HepG2 (cell line): ENCODE measurements around the gene PGM3. TPM values are rescaled to one million over a fixed set of nuclear protein-coding genes. Genes with fewer than 3 reads are reported as not detected.

Experiments
- ATAC-seq: fragments of 200-7000 bp; cut with Tn5 transposase; 3 replicates; pipeline ENCODE4 v1.9.1; 2020; ENCODE audit warnings: mild to moderate bottlenecking, moderate library complexity
- BruUV-seq: library from RNA; stranded (reverse); fragments of 400-500 nt; replicated peaks from 2 replicates; lab custom pipeline; 2021; lab: Mats Ljungman, UMichigan
- CTCF ChIA-PET: fragments of 300-600 bp; formaldehyde crosslinking; extraction: SDS; loops from one replicate; lab custom pipeline; 2021; ENCODE audit warnings: low total read pairs, inconsistent platforms, low intra/inter-chr PET ratio; lab: Yijun Ruan, JAX
- POLR2A ChIA-PET: fragments of 350-600 bp; sonication (Branson Sonifier 250); formaldehyde crosslinking; loops from one replicate; lab custom pipeline; 2020; ENCODE audit warnings: antibody characterized with exemption, inconsistent platforms; lab: Yijun Ruan, JAX
- DNase-seq: peaks from one replicate; pipeline ENCODE4 v3.0.0-alpha.2; 2015; ENCODE audit warnings: low spot score
- FAIRE-seq: peaks from 3 replicates; lab custom pipeline; 2011; peaks lifted over from hg19 to GRCh38; lab: Jason Lieb, UNC
- H2AFZ ChIP-seq: one replicate; pipeline ENCODE4 v1.6.1; 2011; ENCODE audit warnings: low read length, inconsistent platforms
- H3K27ac ChIP-seq: fragments of 300-600 bp; 3 replicates; pipeline ENCODE4 v1.8.0; 2011; ENCODE audit warnings: mixed run types, mild to moderate bottlenecking, mixed read lengths, low read length, inconsistent platforms; ENCODE audit not compliant: insufficient read depth; ENCODE audit errors: extremely low read length
- H3K27me3 ChIP-seq, 2 experiments: fragments of 200-600 bp in 1 of 2; 2 replicates in 1 of 2; 3 replicates in 1 of 2; pipeline versions ENCODE4 v1.6.0 to v1.8.0; 2011; ENCODE audit warnings: low read length in 2 of 2, mild to moderate bottlenecking in 2 of 2, moderate library complexity in 2 of 2, inconsistent platforms in 1 of 2; ENCODE audit not compliant: insufficient read depth in 2 of 2, control insufficient read depth in 1 of 2
- H3K36me3 ChIP-seq, 2 experiments: fragments of 200-600 bp in 1 of 2; replicated peaks in 1 of 2; 2 replicates in 1 of 2; 3 replicates in 1 of 2; pipeline versions ENCODE4 v1.5.1 to v1.8.0; 2011; ENCODE audit warnings: low read length in 2 of 2, inconsistent platforms in 1 of 2; ENCODE audit not compliant: insufficient read depth in 2 of 2, control insufficient read depth in 1 of 2
- H3K4me1 ChIP-seq: 2 replicates; pipeline ENCODE4 v1.5.1; 2012; ENCODE audit warnings: low read length, inconsistent platforms; ENCODE audit not compliant: insufficient read depth
- H3K4me2 ChIP-seq: 2 replicates; pipeline ENCODE4 v1.6.0; 2011; ENCODE audit warnings: low read depth, low read length, inconsistent platforms
- H3K4me3 ChIP-seq, 3 experiments: fragments of 200-600 bp in 1 of 3; sonication (generic), shearing (Covaris generic) in 1 of 3; replicated peaks in 1 of 3; 2 replicates each; pipeline ENCODE4 v1.5.1; 2011 to 2016; ENCODE audit warnings: low read length in 3 of 3, inconsistent platforms in 2 of 3, low read depth in 2 of 3, mild to moderate bottlenecking in 2 of 3, control low read depth in 1 of 3, mixed read lengths in 1 of 3; ENCODE audit not compliant: insufficient read depth in 1 of 3
- H3K79me2 ChIP-seq: one replicate; pipeline ENCODE4 v1.6.1; 2011; ENCODE audit warnings: low read length, inconsistent platforms; ENCODE audit not compliant: insufficient read depth
- H3K9ac ChIP-seq: 2 replicates; pipeline ENCODE4 v1.6.0; 2011; ENCODE audit warnings: mild to moderate bottlenecking, low read depth, low read length, inconsistent platforms; ENCODE audit not compliant: insufficient read depth
- H3K9me3 ChIP-seq: 2 replicates; pipeline ENCODE4 v1.5.1; 2012; ENCODE audit warnings: mild to moderate bottlenecking, low read length
- H4K20me1 ChIP-seq: 2 replicates; pipeline ENCODE4 v1.6.0; 2011; ENCODE audit warnings: inconsistent platforms, mild to moderate bottlenecking, low read length, moderate library complexity; ENCODE audit not compliant: insufficient read depth
- ARID4A ChIP-seq: sonication (generic); formaldehyde crosslinking; IDR thresholded peaks from 2 replicates; pipeline ENCODE4 v1.5.0; 2020; ENCODE audit warnings: mild to moderate bottlenecking, missing genetic modification reagents, borderline replicate concordance
- GMEB2 ChIP-seq: IDR thresholded peaks from 2 replicates; pipeline ENCODE4 v1.6.1; 2016; ENCODE audit warnings: missing biosample characterization, missing genetic modification reagents, low read depth
- KAT8 ChIP-seq: IDR thresholded peaks from 2 replicates; pipeline ENCODE4 v1.6.1; 2016; ENCODE audit warnings: missing genetic modification reagents, missing compliant biosample characterization
- MAFF ChIP-seq: IDR thresholded peaks from 2 replicates; pipeline ENCODE4 v1.6.1; 2011; ENCODE audit warnings: low read depth, low read length, improper control_type of control experiment
- MAFK ChIP-seq, 2 experiments: IDR thresholded peaks in 1 of 2; conservative IDR thresholded peaks in 1 of 2; 2 replicates each; pipeline ENCODE4 v1.6.1; 2011; ENCODE audit warnings: improper control_type of control experiment in 2 of 2, low read length in 2 of 2
- WGBS: methylation state at CpG from one replicate; pipeline ENCODE4 v1.1.6; 2017; ENCODE audit warnings: low lambda C conversion rate; 5-methylcytosine and 5-hydroxymethylcytosine counted together
- in situ Hi-C: cut with HindIII; loops from 2 replicates; pipeline ENCODE4 v1.10.0; 2017; ENCODE audit warnings: low pct_unique_long_range_greater_than_20kb; ENCODE audit not compliant: extremely low pct_ligation_motif_present
- intact Hi-C: fragments of 100-400 bp; cut with micrococcal nuclease; formaldehyde crosslinking; loops from one replicate; pipeline ENCODE4 v1.10.0; 2022; ENCODE audit not compliant: unreplicated experiment
- polyA plus RNA-seq, 8 experiments: library from polyadenylated mRNA; depleted of rRNA in 3 of 8; stranded (reverse) in 7 of 8; unstranded in 1 of 8; fragments of >200 nt; fragmentation: Illumina TruSeq in 4 of 8; extraction: Trizol in 4 of 8; gene quantifications; 2 replicates each; pipeline versions ENCODE4 v1.2.1 to v1.2.3, GENCODE V29; 2011 to 2016; ENCODE audit warnings: low read depth in 4 of 8, missing spikeins in 1 of 8, mixed read lengths in 1 of 8; ENCODE audit not compliant: insufficient read depth in 1 of 8
- total RNA-seq, 5 experiments: library from RNA; depleted of rRNA; stranded (reverse); fragments of >200 nt; fragmentation: Illumina TruSeq; extraction: Trizol; gene quantifications; 2 replicates each; pipeline ENCODE4 v1.2.3, GENCODE V29; 2016; ENCODE audit warnings: low read depth in 1 of 5
- TF ChIP-seq, protein P1 (sequence below): sonication (generic); formaldehyde crosslinking; IDR thresholded peaks from 2 replicates; pipeline ENCODE4 v1.4.0; 2020; ENCODE audit warnings: missing genetic modification reagents
- TF ChIP-seq, protein P2 (sequence below): sonication (generic); formaldehyde crosslinking; conservative IDR thresholded peaks from 2 replicates; pipeline ENCODE4 v1.8.0; 2022; ENCODE audit warnings: mild to moderate bottlenecking, moderate library complexity, missing genetic modification reagents
- TF ChIP-seq, protein P3 (sequence below): sonication (generic); formaldehyde crosslinking; IDR thresholded peaks from 2 replicates; pipeline ENCODE4 v1.4.0; 2020; ENCODE audit warnings: missing genetic modification reagents, borderline replicate concordance

The PGM3 gene
- total and polyA plus RNA-seq, 2 of the 13 experiments (the other 11 are each of a cell fraction or from before 2014, with no cell fraction given): 72.5 to 163 TPM

GRCh38 chr6:83155794-83156193 is 37.3 kb downstream of the PGM3 start (continued):
- TF ChIP-seq ARID4A (CRISPR knock-in tag) (no peak), KAT8 (CRISPR knock-in tag) (no peak)
- TF ChIP-seq, protein P1, sequence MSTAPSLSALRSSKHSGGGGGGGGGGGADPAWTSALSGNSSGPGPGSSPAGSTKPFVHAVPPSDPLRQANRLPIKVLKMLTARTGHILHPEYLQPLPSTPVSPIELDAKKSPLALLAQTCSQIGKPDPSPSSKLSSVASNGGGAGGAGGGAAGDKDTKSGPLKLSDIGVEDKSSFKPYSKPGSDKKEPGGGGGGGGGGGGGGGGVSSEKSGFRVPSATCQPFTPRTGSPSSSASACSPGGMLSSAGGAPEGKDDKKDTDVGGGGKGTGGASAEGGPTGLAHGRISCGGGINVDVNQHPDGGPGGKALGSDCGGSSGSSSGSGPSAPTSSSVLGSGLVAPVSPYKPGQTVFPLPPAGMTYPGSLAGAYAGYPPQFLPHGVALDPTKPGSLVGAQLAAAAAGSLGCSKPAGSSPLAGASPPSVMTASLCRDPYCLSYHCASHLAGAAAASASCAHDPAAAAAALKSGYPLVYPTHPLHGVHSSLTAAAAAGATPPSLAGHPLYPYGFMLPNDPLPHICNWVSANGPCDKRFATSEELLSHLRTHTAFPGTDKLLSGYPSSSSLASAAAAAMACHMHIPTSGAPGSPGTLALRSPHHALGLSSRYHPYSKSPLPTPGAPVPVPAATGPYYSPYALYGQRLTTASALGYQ: no peak

DNA sequence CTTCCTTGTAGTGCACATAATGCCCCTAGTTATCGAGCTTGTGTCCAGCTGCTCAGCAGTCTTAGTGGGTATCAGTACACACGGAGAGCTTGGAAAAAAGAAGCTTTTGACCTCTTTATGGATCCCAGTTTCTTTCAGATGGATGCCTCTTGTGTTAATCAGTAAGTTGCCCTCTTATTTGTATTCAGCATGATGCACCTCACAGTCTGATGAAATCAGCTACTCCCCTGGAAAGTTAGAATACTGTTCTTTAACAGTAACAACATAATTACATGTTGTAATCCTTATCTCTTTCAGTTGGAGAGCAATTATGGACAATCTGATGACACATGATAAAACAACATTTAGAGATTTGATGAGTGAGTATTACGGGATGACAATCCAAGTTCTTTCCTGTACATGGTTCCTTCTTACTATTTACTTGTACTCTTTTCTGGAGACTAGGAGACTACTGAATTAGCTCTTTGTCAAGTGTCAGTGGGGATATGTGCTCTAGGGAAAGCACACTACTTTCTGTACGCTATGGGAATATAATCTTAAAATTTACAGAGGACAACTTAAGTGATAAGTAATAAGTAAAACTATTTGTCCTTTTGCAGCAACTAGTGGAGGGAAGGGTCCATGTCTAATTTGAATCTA is 39.1 kb downstream of the PGM3 start:
- Histone ChIP-seq H3K36me3 (peaks cover 0 to 12% of the 10 kb centered on the region in 2 experiments; a peak in 2 of 5 replicates), H3K9me3 (no peaks in the 10 kb centered on the region), H3K79me2 (no peaks in the 10 kb centered on the region), H2AFZ (no peak overlapping the region), H3K27me3 (no peaks in the 10 kb centered on the region), H3K4me3 (no peak overlapping the region), H3K4me2 (no peak overlapping the region), H3K4me1 (no peaks in the 10 kb centered on the region), H3K27ac (no peak overlapping the region), H3K9ac (no peak overlapping the region), H4K20me1 (no peaks in the 10 kb centered on the region)
- intact Hi-C loops (no loop called here), in situ Hi-C loops (no loop called here)
- TF ChIP-seq GMEB2 (CRISPR knock-in tag): no peak
- TF ChIP-seq MAFF: 0 out of 2 replicates have a peak, but pooled peaks have one; percentile 27
- TF ChIP-seq, protein P2, sequence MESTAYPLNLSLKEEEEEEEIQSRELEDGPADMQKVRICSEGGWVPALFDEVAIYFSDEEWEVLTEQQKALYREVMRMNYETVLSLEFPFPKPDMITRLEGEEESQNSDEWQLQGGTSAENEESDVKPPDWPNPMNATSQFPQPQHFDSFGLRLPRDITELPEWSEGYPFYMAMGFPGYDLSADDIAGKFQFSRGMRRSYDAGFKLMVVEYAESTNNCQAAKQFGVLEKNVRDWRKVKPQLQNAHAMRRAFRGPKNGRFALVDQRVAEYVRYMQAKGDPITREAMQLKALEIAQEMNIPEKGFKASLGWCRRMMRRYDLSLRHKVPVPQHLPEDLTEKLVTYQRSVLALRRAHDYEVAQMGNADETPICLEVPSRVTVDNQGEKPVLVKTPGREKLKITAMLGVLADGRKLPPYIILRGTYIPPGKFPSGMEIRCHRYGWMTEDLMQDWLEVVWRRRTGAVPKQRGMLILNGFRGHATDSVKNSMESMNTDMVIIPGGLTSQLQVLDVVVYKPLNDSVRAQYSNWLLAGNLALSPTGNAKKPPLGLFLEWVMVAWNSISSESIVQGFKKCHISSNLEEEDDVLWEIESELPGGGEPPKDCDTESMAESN (CRISPR knock-in tag): no peak
- TF ChIP-seq MAFK (conservative IDR thresholded peaks at IDR 0.05 in 1 of 2, IDR thresholded peaks at IDR 0.05 in 1 of 2; ENCODE audit: low read length in 2 of 2): peak in 1 of 2 experiments; percentile 19; a peak in 1 of 4 replicates
- TF ChIP-seq, protein P3, sequence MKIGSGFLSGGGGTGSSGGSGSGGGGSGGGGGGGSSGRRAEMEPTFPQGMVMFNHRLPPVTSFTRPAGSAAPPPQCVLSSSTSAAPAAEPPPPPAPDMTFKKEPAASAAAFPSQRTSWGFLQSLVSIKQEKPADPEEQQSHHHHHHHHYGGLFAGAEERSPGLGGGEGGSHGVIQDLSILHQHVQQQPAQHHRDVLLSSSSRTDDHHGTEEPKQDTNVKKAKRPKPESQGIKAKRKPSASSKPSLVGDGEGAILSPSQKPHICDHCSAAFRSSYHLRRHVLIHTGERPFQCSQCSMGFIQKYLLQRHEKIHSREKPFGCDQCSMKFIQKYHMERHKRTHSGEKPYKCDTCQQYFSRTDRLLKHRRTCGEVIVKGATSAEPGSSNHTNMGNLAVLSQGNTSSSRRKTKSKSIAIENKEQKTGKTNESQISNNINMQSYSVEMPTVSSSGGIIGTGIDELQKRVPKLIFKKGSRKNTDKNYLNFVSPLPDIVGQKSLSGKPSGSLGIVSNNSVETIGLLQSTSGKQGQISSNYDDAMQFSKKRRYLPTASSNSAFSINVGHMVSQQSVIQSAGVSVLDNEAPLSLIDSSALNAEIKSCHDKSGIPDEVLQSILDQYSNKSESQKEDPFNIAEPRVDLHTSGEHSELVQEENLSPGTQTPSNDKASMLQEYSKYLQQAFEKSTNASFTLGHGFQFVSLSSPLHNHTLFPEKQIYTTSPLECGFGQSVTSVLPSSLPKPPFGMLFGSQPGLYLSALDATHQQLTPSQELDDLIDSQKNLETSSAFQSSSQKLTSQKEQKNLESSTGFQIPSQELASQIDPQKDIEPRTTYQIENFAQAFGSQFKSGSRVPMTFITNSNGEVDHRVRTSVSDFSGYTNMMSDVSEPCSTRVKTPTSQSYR: no peak
- WGBS: 86% methylated on average over 4 of the region's 4 CpGs
- CTCF ChIA-PET: no interaction called here
- ATAC-seq (no peak), FAIRE-seq (no peak), DNase-seq (no peak)
- POLR2A ChIA-PET: no interaction called here
- no TSS peak for BruUV-seq
